HG03280 (cell line): ENCODE data around the gene GP1BB.
"Not testable (repeated sequence)": the region's sequence is repeated elsewhere in the genome, so short reads cannot be mapped to it uniquely, and the experiment has no call there.

Source experiments
- ATAC-seq: cut with Tn5 transposase; IDR thresholded peaks from one replicate; pipeline ENCODE4 v1.9.1; 2021; ENCODE audit warnings: mild to moderate bottlenecking, moderate library complexity; ENCODE audit not compliant: unreplicated experiment

GP1BB gene

GRCh38 chr22:19723232-19723982 is at the start of gene GP1BB:
Gene GP1BB (plus strand): TSS chr22:19723539. CDS start chr22:19723570, 31 bp downstream.
- no peak for ATAC-seq

- no peak for ATAC-seq
Observed at GRCh38 chr22:19673660-19674059, 49.7 kb upstream of the GP1BB start.

- no peak for ATAC-seq
Observed at GRCh38 chr22:19674129-19674928, 49.0 kb upstream of the GP1BB start.

GRCh38 chr22:19674929-19675253 is 48.4 kb upstream of the GP1BB start:
- no peak for ATAC-seq

GRCh38 chr22:19675428-19675827 is 47.9 kb upstream of the GP1BB start:
- no peak for ATAC-seq

GRCh38 chr22:19676437-19676836 is 46.9 kb upstream of the GP1BB start:
- ATAC-seq: not testable (repeated sequence)

- ATAC-seq: no peak
Observed at GRCh38 chr22:19678949-19679521, 44.3 kb upstream of the GP1BB start.

GRCh38 chr22:19679522-19680101 is 43.7 kb upstream of the GP1BB start:
- no peak for ATAC-seq

GRCh38 chr22:19680287-19680881 is 43.0 kb upstream of the GP1BB start:
- ATAC-seq: no peak

- ATAC-seq: no peak
Observed at GRCh38 chr22:19680911-19681862, 42.2 kb upstream of the GP1BB start.

- ATAC-seq: no peak
Observed at GRCh38 chr22:19681863-19682245, 41.5 kb upstream of the GP1BB start.

GRCh38 chr22:19686946-19687345 is 36.4 kb upstream of the GP1BB start:
- ATAC-seq: no peak

- ATAC-seq: no peak
Observed at GRCh38 chr22:19687561-19688300, 35.6 kb upstream of the GP1BB start.

- no peak for ATAC-seq
Observed at GRCh38 chr22:19688301-19689290, 34.7 kb upstream of the GP1BB start.

- no peak for ATAC-seq
Observed at GRCh38 chr22:19689408-19689807, 33.9 kb upstream of the GP1BB start.

- no peak for ATAC-seq
Observed at GRCh38 chr22:19691007-19691720, 32.2 kb upstream of the GP1BB start.

- ATAC-seq: no peak
Observed at GRCh38 chr22:19691721-19692341, 31.5 kb upstream of the GP1BB start.
